Stomach (tissue), 9 donors: ENCODE measurements around the gene CLEC5A. TPM values are rescaled to one million over a fixed set of nuclear protein-coding genes. Genes with fewer than 3 reads are reported as not detected.

Experiments
- DNase-seq, 2 donors: peaks; one replicate each; pipeline versions ENCODE4 v3.0.0 to v3.0.0-alpha.2; 2013 to 2019
- H3K27ac ChIP-seq, 5 donors: fragments of 200-600 bp in 4 of 5; sonication (generic) in 4 of 5; one replicate each; pipeline ENCODE4 v1.5.1; 2013 to 2019; ENCODE audit warnings: mild to moderate bottlenecking in 1 of 5, moderate library complexity in 1 of 5
- H3K27me3 ChIP-seq, 3 donors: fragments of 200-600 bp; sonication (generic); one replicate each; pipeline ENCODE4 v1.5.1; 2017 to 2019; ENCODE audit warnings: mixed run types in 1 of 3
- H3K36me3 ChIP-seq, 4 donors: fragments of 200-600 bp; sonication (generic); 1 replicate in 3 of 4; 2 replicates in 1 of 4; pipeline ENCODE4 v1.5.1; 2016 to 2019
- H3K4me1 ChIP-seq, 4 donors: fragments of 200-600 bp; sonication (generic); one replicate each; pipeline ENCODE4 v1.5.1; 2016 to 2019
- H3K4me3 ChIP-seq, 4 donors: fragments of 200-600 bp; sonication (generic) in 3 of 4; one replicate each; pipeline ENCODE4 v1.5.1; 2016 to 2019; ENCODE audit warnings: mild to moderate bottlenecking in 1 of 4
- H3K9me3 ChIP-seq, 4 donors: fragments of 200-600 bp; sonication (generic); one replicate each; pipeline ENCODE4 v1.5.1; 2016 to 2019
- EP300 ChIP-seq: sonication (generic); formaldehyde crosslinking; IDR thresholded peaks from one replicate; pipeline ENCODE4 v1.6.1; 2017; ENCODE audit warnings: antibody characterized with exemption
- POLR2A ChIP-seq, 4 donors: fragments of 450-650 bp; IDR thresholded peaks; one replicate each; pipeline ENCODE4 v1.6.1; 2016; ENCODE audit warnings: antibody characterized with exemption in 4 of 4, control low read depth in 2 of 4, mild to moderate bottlenecking in 1 of 4, moderate library complexity in 1 of 4
- POLR2AphosphoS5 ChIP-seq, 3 donors: sonication (generic); formaldehyde crosslinking; IDR thresholded peaks; one replicate each; pipeline ENCODE4 v1.6.1; 2016; ENCODE audit warnings: antibody characterized with exemption in 3 of 3
- WGBS, 5 donors: extraction: QIAGEN DNeasy Blood & Tissue Kit in 3 of 5; methylation state at CpG; one replicate each; pipeline versions ENCODE4 v1.1.5 to v1.1.7; 2013 to 2018; 5-methylcytosine and 5-hydroxymethylcytosine counted together
- intact Hi-C: fragments of 100-400 bp; cut with DNase I; formaldehyde crosslinking; loops from one replicate; pipeline ENCODE4 v1.15.1; 2023; ENCODE audit warnings: low total_unique reads
- polyA plus RNA-seq, 3 donors: library from polyadenylated mRNA; stranded (reverse); fragments of 200-250 nt; gene quantifications; one replicate each; pipeline ENCODE4 v1.2.3, GENCODE V29; 2013
- total RNA-seq, 5 donors: library from RNA; depleted of rRNA; stranded (reverse); fragments of >200 nt; gene quantifications; one replicate each; pipeline versions ENCODE4 v1.1.0 to v1.2.3, GENCODE V29; 2014 to 2016
- TF ChIP-seq, protein P1 (sequence below), 7 experiments: fragments of 450-650 bp in 4 of 7; fragments of 200-600 bp in 3 of 7; sonication (generic) in 3 of 7; IDR thresholded peaks; one replicate each; pipeline ENCODE4 v1.5.1; 2016 to 2019; ENCODE audit warnings: antibody characterized with exemption in 7 of 7, control low read depth in 2 of 7, mild to moderate bottlenecking in 1 of 7
- donor health status: healthy with polysubstance abuse.
- donor health status: Bipolar disorder and iron deficiency.
- donor health status: healthy.

CLEC5A gene
- total and polyA plus RNA-seq, 8 donors: 0.10 to 1.4 (median 0.31) TPM; not detected in 3

DNA sequence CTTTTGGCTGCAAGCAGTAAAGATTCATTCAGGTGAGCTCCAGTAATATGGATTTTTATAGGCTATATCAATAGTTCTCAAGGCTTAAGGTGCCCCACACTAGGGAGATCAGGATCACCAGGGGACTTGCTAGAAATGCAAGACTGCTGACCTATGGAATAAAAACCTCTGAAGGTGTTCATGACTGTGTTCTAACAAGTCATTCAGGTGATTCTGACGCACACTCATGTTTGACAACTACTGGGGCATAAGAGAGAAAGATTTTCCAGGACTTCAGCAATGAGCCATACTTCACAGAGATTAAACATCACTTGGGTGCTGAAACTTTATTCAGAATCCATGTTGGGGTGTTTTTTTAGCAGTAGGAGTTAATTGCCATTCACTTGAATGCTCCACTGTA, 31.6 kb upstream of the CLEC5A start:
- Histone ChIP-seq H3K4me3 (no peak overlapping the region), H3K27ac (no peak overlapping the region), H3K27me3 (no peaks in the 10 kb centered on the region), H3K4me1 (peaks cover 0 to 13% (median 2%) of the 10 kb centered on the region in 4 donors), H3K36me3 (no peaks in the 10 kb centered on the region), H3K9me3 (no peaks in the 10 kb centered on the region)
- no peak for TF ChIP-seq EP300
- TF ChIP-seq, protein P1, sequence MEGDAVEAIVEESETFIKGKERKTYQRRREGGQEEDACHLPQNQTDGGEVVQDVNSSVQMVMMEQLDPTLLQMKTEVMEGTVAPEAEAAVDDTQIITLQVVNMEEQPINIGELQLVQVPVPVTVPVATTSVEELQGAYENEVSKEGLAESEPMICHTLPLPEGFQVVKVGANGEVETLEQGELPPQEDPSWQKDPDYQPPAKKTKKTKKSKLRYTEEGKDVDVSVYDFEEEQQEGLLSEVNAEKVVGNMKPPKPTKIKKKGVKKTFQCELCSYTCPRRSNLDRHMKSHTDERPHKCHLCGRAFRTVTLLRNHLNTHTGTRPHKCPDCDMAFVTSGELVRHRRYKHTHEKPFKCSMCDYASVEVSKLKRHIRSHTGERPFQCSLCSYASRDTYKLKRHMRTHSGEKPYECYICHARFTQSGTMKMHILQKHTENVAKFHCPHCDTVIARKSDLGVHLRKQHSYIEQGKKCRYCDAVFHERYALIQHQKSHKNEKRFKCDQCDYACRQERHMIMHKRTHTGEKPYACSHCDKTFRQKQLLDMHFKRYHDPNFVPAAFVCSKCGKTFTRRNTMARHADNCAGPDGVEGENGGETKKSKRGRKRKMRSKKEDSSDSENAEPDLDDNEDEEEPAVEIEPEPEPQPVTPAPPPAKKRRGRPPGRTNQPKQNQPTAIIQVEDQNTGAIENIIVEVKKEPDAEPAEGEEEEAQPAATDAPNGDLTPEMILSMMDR (IDR thresholded peaks at IDR 0.05): no peak
- TF ChIP-seq POLR2AphosphoS5 (IDR thresholded peaks at IDR 0.05): no peak
- TF ChIP-seq POLR2A (IDR thresholded peaks at IDR 0.05): no peak
- intact Hi-C loops: no loop called here
- WGBS, 5 donors: 74 to 89% (median 87%) methylated on average over 1 of the region's 1 CpG
- no peak for DNase-seq

DNA sequence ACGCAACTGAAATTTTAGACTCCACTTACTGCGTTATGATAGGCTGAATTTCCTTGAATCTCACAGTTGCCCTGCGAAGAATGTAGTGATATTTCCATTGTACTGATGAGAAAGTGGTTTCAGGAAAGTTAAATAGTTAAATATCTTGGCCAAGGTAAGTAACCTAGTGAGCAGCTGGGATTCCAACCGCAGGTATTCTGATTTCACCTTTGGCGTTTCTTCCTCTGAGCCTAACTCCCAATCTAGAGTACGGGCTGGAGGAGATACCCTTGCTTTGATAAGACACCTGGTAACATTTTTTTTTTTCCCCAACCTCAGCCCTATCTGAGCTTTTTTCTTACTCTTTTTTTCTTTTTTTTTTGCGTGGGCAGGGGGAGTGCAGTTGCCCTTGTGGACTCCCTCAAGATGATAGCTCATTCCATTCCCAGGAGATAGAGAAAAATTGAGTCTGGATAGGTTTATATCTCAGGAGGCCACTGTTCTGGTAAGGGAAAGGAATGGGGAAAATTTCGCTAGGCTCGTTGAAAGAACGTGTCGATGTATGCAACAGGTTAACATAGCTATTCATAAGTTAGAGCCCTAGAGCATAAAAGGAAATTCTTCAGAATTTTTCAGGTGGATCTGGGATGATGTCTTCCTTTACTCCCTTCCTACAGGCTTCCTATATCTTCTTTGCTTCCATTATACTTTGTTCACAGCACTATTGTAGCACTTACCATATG, 29.9 kb upstream of the CLEC5A start:
- no peaks in the 10 kb centered on the region for H3K36me3 ChIP-seq
- WGBS, 5 donors: 43 to 48% (median 45%) methylated on average over 11 of the region's 11 CpGs
- DNase-seq: no peak
- no peaks in the 10 kb centered on the region for H3K27me3 ChIP-seq
- intact Hi-C loops: no loop called here
- H3K9me3 ChIP-seq: no peaks in the 10 kb centered on the region
- no peak overlapping the region for H3K27ac ChIP-seq
- H3K4me1 ChIP-seq: peaks cover 0 to 13% (median 2%) of the 10 kb centered on the region in 4 donors
- TF ChIP-seq, protein P1 (IDR thresholded peaks at IDR 0.05): no peak
- TF ChIP-seq POLR2AphosphoS5 (IDR thresholded peaks at IDR 0.05): no peak
- no peak for TF ChIP-seq POLR2A (IDR thresholded peaks at IDR 0.05)
- no peak for TF ChIP-seq EP300
- peak overlapping the region in 2 of 4 donors; percentile 30 to 38 for H3K4me3 ChIP-seq

DNA sequence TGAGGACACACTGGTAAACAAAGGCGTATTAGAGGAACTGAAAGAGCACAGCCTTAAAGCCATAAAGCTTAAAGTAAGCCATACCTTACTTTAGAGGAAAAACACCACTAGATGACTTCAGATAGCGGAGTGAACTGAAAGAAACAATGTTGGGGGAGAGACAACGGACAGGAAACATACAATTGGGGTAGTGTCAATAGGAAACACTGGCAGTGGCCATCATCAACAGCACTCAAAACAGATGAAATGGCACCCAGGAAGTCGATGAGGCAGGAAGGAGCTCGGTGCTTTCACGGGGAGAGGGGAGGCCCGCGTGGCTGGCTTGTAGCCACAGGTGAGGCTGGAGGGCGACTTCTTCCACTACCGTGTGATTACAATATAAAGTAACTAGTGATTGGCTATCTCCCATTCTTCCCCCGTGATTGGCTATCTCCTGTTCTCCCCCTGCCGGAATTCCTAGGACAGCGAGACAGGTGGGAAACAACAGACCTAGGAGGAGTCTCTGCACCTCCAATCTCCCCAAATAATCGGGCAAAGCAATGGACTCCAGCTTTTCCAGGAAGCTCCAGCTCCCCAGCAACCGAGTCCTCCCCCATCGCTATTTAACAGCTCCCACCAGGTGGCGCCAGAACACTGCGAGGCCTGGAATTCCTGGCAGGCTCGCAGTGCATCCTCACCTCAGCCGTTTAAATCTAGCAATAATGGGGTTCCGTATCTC, 29.2 kb upstream of the CLEC5A start:
- Histone ChIP-seq H3K4me3 (peak overlapping the region; percentile 0 to 38 (median 32)), H3K27me3 (no peaks in the 10 kb centered on the region), H3K4me1 (peaks cover 0 to 13% (median 2%) of the 10 kb centered on the region in 4 donors), H3K36me3 (no peaks in the 10 kb centered on the region), H3K27ac (peak overlapping the region in 2 of 5 donors; percentile 25 to 41), H3K9me3 (no peaks in the 10 kb centered on the region)
- TF ChIP-seq, protein P1 (IDR thresholded peaks at IDR 0.05): peak in 5 of 7 experiments; percentile 40 to 84 (median 76)
- TF ChIP-seq EP300: no peak
- TF ChIP-seq POLR2AphosphoS5 (IDR thresholded peaks at IDR 0.05): no peak
- TF ChIP-seq POLR2A (IDR thresholded peaks at IDR 0.05): no peak
- WGBS, 5 donors: 13 to 16% (median 15%) methylated on average over 21 of the region's 21 CpGs
- intact Hi-C loops: no loop called here
- DNase-seq: peak; percentile 84 to 89

DNA sequence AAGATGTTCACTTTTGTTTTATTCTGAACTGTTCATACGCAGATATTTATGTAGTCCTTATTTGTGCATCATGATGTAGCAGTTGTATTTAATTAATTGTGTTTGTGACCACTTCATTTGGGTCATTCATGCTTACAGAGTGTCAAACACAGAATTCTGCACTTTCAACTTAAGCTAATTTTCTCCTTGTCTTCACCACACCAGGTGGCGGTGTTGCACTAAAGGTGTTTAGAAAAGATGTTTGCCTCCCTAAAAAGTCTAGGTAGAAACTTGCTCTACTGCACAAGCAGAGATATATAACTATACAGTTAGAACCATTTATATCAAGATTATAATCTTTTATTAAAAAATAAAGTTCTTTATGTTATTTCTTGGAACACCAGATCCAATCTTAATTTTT, 28.1 kb upstream of the CLEC5A start:
- H3K9me3 ChIP-seq: no peaks in the 10 kb centered on the region
- DNase-seq: peak; percentile 46 to 65
- intact Hi-C loops: loop anchor here (5.0 kb wide), 1 partner anchor 207 kb away; no protein-coding TSS in a partner anchor
- H3K27me3 ChIP-seq: no peaks in the 10 kb centered on the region
- H3K4me1 ChIP-seq: peaks cover 0 to 13% (median 2%) of the 10 kb centered on the region in 4 donors
- H3K36me3 ChIP-seq: no peaks in the 10 kb centered on the region
- WGBS, 5 donors: 53 to 59% (median 53%) methylated on average over 2 of the region's 2 CpGs
- TF ChIP-seq POLR2A (IDR thresholded peaks at IDR 0.05): no peak
- TF ChIP-seq EP300: no peak
- no peak for TF ChIP-seq POLR2AphosphoS5 (IDR thresholded peaks at IDR 0.05)
- TF ChIP-seq, protein P1 (IDR thresholded peaks at IDR 0.05): peak in 3 of 7 experiments; percentile 11 to 42 (median 26)
- no peak overlapping the region for H3K27ac ChIP-seq
- no peak overlapping the region for H3K4me3 ChIP-seq
